ENCODE data around the gene MORC2.

DNA sequence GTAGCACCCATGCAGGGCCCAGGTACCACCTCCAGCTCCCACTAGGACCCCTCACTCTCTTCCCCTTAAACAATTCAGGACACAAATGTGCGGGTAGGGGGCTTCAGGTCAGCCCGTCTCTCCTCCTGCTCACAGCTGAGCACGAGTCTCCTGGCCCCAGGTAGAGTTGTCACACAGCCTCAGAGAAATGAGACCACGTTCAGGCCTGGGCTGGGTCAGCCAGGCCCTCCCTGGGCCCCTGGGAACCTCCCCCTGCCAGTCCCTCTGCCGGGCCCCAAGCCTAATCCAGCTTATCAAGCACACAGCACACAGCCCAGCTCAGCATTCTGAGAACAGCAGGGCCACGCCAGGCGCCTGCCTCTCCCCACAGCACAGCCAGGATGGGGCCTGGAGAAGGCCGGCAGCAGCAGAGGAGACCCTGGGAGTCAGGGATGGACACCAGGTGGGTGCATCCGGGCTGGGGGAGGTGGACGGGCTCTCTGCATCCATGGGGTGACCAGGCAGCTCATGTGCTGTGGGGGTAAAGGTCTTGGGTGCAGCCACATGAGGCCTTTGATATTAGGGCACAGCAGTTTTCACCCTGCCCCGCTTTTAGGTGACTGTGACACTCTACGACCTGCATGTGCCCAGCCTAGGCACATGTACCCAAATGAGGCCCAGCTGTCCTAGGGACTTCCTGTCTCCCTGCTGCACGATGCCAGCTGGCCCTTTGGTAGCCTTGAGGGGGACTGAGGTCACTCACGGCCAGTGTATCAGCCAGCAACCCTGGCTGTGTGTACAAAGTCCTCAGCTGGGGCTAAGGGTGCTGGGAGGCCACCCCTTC is 87.0 kb downstream of the MORC2 start:
- TF ChIP-seq, protein P1, sequence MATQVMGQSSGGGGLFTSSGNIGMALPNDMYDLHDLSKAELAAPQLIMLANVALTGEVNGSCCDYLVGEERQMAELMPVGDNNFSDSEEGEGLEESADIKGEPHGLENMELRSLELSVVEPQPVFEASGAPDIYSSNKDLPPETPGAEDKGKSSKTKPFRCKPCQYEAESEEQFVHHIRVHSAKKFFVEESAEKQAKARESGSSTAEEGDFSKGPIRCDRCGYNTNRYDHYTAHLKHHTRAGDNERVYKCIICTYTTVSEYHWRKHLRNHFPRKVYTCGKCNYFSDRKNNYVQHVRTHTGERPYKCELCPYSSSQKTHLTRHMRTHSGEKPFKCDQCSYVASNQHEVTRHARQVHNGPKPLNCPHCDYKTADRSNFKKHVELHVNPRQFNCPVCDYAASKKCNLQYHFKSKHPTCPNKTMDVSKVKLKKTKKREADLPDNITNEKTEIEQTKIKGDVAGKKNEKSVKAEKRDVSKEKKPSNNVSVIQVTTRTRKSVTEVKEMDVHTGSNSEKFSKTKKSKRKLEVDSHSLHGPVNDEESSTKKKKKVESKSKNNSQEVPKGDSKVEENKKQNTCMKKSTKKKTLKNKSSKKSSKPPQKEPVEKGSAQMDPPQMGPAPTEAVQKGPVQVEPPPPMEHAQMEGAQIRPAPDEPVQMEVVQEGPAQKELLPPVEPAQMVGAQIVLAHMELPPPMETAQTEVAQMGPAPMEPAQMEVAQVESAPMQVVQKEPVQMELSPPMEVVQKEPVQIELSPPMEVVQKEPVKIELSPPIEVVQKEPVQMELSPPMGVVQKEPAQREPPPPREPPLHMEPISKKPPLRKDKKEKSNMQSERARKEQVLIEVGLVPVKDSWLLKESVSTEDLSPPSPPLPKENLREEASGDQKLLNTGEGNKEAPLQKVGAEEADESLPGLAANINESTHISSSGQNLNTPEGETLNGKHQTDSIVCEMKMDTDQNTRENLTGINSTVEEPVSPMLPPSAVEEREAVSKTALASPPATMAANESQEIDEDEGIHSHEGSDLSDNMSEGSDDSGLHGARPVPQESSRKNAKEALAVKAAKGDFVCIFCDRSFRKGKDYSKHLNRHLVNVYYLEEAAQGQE (IDR thresholded peaks at IDR 0.05; ENCODE audit: insufficient read depth in 1 of 2, low read depth in 2 of 2, low read length in 2 of 2), result no peak
- no peak for TF ChIP-seq TAF1 (IDR thresholded peaks at IDR 0.05; ENCODE audit: borderline replicate concordance, insufficient read depth, low read length)

Data from PFSK-1 (cell line).